PFSK-1 (cell line): Measurements from ENCODE around the gene GPR3.

Source experiments
- FOXP2 ChIP-seq: optimal IDR thresholded peaks from 2 replicates; pipeline ENCODE3; 2011; ENCODE audit warnings: borderline replicate concordance, control low read depth, inconsistent platforms; ENCODE audit not compliant: insufficient read depth; ENCODE audit errors: extremely low read length, extremely low read depth
- POLR2AphosphoS5 ChIP-seq: IDR thresholded peaks from 2 replicates; pipeline ENCODE4 v1.6.1; 2012; ENCODE audit warnings: low read depth, mild to moderate bottlenecking, control low read depth, low read length, moderate library complexity
- SIN3A ChIP-seq: IDR thresholded peaks from 2 replicates; pipeline ENCODE4 v1.6.1; 2012; ENCODE audit warnings: mild to moderate bottlenecking, low read length, moderate library complexity, borderline replicate concordance; ENCODE audit not compliant: insufficient read depth
- TAF1 ChIP-seq: IDR thresholded peaks from 2 replicates; pipeline ENCODE4 v1.6.1; 2012; ENCODE audit warnings: low read length, control low read depth, borderline replicate concordance; ENCODE audit not compliant: insufficient read depth
- TF ChIP-seq, protein P1 (sequence below), 2 experiments: IDR thresholded peaks; 2 replicates each; pipeline versions ENCODE4 v1.6.1 to v1.8.0; 2011 to 2012; ENCODE audit warnings: low read depth in 2 of 2, low read length in 2 of 2, control low read depth in 1 of 2, inconsistent platforms in 1 of 2, mild to moderate bottlenecking in 1 of 2, moderate library complexity in 1 of 2; ENCODE audit not compliant: insufficient read depth in 1 of 2

The GPR3 gene

DNA sequence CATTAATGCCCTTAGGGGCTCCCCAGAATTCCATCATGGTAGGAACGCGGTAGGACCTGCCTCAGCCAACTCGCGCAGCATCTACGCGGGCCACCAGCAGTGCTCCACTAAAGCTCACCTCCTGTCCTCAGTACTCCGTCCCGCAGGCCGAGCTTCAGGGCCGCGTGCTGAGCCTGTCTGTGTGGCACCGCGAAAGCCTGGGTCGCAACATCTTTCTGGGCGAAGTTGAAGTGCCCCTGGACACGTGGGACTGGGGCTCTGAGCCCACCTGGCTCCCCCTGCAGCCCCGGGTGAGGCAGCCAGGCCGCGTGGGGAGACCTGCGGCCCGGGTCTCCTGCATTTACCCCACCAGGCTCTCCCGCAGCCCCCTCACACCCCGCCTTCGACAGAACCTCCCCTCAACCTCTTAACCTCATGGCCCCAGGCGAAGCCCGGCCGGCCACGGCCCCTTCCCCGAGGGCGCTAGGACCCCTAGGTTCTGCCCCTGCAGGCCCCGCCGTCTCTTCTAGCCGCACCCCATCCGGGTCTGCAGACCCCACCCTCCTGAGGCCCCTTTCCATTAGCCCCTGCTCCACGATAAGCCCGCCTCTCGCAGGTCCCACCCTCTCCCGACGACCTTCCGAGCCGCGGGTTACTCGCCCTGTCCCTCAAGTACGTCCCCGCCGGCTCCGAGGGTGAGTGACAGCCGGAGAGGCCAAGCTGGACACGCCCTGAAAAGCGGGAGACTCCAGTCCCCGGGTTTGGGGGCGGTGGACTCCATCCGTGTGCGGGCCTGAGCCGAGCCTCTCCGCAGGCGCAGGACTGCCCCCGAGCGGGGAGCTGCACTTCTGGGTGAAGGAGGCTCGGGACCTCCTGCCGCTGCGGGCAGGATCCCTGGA lies 41.5 kb upstream of the GPR3 start:
- TF ChIP-seq SIN3A (no peak), TAF1 (no peak), POLR2AphosphoS5 (no peak), FOXP2 (no peak)
- TF ChIP-seq, protein P1, sequence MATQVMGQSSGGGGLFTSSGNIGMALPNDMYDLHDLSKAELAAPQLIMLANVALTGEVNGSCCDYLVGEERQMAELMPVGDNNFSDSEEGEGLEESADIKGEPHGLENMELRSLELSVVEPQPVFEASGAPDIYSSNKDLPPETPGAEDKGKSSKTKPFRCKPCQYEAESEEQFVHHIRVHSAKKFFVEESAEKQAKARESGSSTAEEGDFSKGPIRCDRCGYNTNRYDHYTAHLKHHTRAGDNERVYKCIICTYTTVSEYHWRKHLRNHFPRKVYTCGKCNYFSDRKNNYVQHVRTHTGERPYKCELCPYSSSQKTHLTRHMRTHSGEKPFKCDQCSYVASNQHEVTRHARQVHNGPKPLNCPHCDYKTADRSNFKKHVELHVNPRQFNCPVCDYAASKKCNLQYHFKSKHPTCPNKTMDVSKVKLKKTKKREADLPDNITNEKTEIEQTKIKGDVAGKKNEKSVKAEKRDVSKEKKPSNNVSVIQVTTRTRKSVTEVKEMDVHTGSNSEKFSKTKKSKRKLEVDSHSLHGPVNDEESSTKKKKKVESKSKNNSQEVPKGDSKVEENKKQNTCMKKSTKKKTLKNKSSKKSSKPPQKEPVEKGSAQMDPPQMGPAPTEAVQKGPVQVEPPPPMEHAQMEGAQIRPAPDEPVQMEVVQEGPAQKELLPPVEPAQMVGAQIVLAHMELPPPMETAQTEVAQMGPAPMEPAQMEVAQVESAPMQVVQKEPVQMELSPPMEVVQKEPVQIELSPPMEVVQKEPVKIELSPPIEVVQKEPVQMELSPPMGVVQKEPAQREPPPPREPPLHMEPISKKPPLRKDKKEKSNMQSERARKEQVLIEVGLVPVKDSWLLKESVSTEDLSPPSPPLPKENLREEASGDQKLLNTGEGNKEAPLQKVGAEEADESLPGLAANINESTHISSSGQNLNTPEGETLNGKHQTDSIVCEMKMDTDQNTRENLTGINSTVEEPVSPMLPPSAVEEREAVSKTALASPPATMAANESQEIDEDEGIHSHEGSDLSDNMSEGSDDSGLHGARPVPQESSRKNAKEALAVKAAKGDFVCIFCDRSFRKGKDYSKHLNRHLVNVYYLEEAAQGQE (IDR thresholded peaks at IDR 0.05; ENCODE audit: insufficient read depth in 1 of 2, low read depth in 2 of 2, low read length in 2 of 2): no peak

DNA sequence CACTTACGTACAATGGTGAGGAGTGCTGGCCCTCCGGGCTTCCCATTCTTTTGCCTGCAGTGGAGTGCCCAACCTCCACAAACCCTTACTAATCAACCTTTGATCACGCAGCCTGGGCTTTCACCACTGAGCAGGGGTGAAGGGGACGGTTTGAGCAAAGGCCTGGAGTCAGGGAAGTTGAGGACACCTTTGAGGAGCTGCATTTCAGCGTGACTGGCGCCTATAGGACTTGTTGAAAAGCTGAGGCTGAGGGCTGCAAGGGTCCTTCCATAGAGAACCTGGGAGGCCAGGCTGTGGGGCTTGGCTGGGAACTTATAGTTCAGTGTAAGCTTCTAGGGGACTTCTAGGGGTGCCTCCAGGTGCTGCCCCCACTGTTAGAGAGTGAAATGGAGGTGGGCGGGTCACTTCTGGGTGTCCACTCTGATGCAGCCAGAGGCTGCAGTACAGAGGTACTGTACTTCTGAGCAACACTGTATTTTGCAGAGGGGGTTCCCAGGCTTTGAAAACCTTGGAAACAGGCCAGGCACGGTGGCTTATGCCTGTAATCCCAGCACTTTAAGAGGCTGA lies 40.8 kb upstream of the GPR3 start:
- TF ChIP-seq FOXP2 (no peak), SIN3A (no peak), TAF1 (no peak), POLR2AphosphoS5 (no peak)
- TF ChIP-seq, protein P1 (IDR thresholded peaks at IDR 0.05; ENCODE audit: insufficient read depth in 1 of 2, low read depth in 2 of 2, low read length in 2 of 2): no peak

DNA sequence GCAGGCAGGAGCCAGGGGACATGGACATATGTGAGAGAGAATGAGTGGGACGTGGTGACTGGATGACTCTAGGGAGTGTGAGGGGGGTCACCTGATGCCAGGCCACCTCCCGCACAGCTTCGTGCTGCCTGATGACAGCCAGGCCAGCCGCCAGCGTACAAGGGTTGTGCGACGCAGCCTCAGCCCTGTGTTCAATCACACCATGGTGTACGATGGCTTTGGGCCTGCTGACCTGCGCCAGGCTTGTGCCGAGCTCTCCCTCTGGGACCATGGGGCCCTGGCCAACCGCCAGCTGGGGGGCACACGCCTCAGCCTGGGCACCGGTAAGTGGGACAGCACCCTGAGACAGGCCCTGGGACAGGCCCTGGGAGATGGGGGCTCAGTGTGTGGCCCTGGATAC lies 39.3 kb upstream of the GPR3 start:
- TF ChIP-seq TAF1 (no peak), SIN3A (no peak), POLR2AphosphoS5 (no peak), FOXP2 (no peak)
- TF ChIP-seq, protein P1 (IDR thresholded peaks at IDR 0.05; ENCODE audit: insufficient read depth in 1 of 2, low read depth in 2 of 2, low read length in 2 of 2): no peak

DNA sequence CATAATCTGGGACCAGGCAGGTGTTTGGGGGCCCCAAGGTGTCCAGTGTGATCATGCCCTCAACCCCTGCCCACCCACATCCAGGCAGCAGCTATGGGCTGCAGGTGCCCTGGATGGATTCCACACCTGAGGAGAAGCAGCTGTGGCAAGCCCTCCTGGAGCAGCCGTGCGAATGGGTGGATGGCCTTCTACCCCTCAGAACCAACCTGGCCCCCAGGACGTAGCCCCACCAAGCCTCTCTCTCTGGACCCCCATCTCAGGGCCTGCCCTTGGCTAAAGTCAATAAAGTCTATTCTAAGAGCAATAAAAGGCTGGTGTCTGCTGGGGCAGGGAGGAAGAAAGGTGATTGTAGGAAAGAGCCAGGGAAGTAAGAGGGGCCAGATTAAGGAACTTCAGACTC lies 38.8 kb upstream of the GPR3 start:
- TF ChIP-seq FOXP2: no peak
- TF ChIP-seq SIN3A: no peak
- TF ChIP-seq TAF1: no peak
- TF ChIP-seq, protein P1 (IDR thresholded peaks at IDR 0.05; ENCODE audit: insufficient read depth in 1 of 2, low read depth in 2 of 2, low read length in 2 of 2): no peak
- TF ChIP-seq POLR2AphosphoS5: no peak
